CD8-positive, alpha-beta memory T cell (primary cell): ENCODE measurements around the gene SOX5. TPM values are rescaled to one million over a fixed set of nuclear protein-coding genes. Genes with fewer than 3 reads are reported as not detected.

Experiments
- CTCF ChIA-PET: fragments of 350-600 bp; sonication (Branson Sonifier 250); formaldehyde crosslinking; loops from one replicate; lab custom pipeline; 2021; ENCODE audit warnings: antibody characterized with exemption; lab: Charles Lee
- POLR2A ChIA-PET: fragments of 350-600 bp; sonication (Branson Sonifier 250); formaldehyde crosslinking; loops from one replicate; lab custom pipeline; 2021; ENCODE audit warnings: antibody characterized with exemption; lab: Charles Lee
- DNase-seq, 5 donors: peaks; one replicate each; pipeline versions ENCODE4 v3.0.0 to v3.0.0-alpha.2; 2020 to 2022; ENCODE audit warnings: mixed read lengths in 1 of 5
- H3K27ac ChIP-seq: one replicate; pipeline ENCODE4 v1.7.0; 2013; ENCODE audit warnings: low read depth, mild to moderate bottlenecking, low read length, moderate library complexity
- H3K27me3 ChIP-seq: 2 replicates; pipeline ENCODE4 v1.7.0; 2013; ENCODE audit warnings: low read length, mild to moderate bottlenecking; ENCODE audit not compliant: insufficient read depth, poor library complexity, severe bottlenecking
- H3K36me3 ChIP-seq: 2 replicates; pipeline ENCODE4 v1.7.0; 2013; ENCODE audit warnings: mild to moderate bottlenecking, low read length, moderate library complexity; ENCODE audit not compliant: insufficient read depth
- H3K4me1 ChIP-seq: 2 replicates; pipeline ENCODE4 v1.7.0; 2013; ENCODE audit warnings: mild to moderate bottlenecking, low read length, moderate library complexity; ENCODE audit not compliant: insufficient read depth
- H3K4me3 ChIP-seq: 2 replicates; pipeline ENCODE4 v1.7.0; 2013; ENCODE audit warnings: mild to moderate bottlenecking, low read length
- H3K9me3 ChIP-seq: 2 replicates; pipeline ENCODE4 v1.7.0; 2013; ENCODE audit warnings: mild to moderate bottlenecking, low read length
- H3K27ac Mint-ChIP-seq, 8 donors: one replicate each; pipeline ENCODE4 v1.8.0; 2020 to 2021; ENCODE audit warnings: mixed read lengths in 8 of 8, mild to moderate bottlenecking in 6 of 8, inconsistent platforms in 3 of 8, moderate library complexity in 3 of 8
- H3K27me3 Mint-ChIP-seq, 2 donors: one replicate each; pipeline ENCODE4 v1.8.0; 2020 to 2021; ENCODE audit warnings: mixed read lengths in 2 of 2, mild to moderate bottlenecking in 1 of 2, moderate library complexity in 1 of 2
- H3K36me3 Mint-ChIP-seq, 3 donors: one replicate each; pipeline ENCODE4 v1.8.0; 2020 to 2021; ENCODE audit warnings: mixed read lengths in 3 of 3, inconsistent platforms in 1 of 3, mild to moderate bottlenecking in 1 of 3
- H3K4me1 Mint-ChIP-seq, 3 donors: one replicate each; pipeline ENCODE4 v1.8.0; 2020 to 2021; ENCODE audit warnings: mixed read lengths in 3 of 3, inconsistent platforms in 1 of 3, mild to moderate bottlenecking in 1 of 3
- H3K4me3 Mint-ChIP-seq, 7 donors: one replicate each; pipeline ENCODE4 v1.8.0; 2020 to 2021; ENCODE audit warnings: mixed read lengths in 7 of 7, mild to moderate bottlenecking in 6 of 7, moderate library complexity in 4 of 7, inconsistent platforms in 2 of 7
- H3K9me3 Mint-ChIP-seq, 5 donors: one replicate each; pipeline ENCODE4 v1.8.0; 2020 to 2022; ENCODE audit warnings: mixed read lengths in 5 of 5, mild to moderate bottlenecking in 3 of 5, moderate library complexity in 2 of 5, inconsistent platforms in 1 of 5
- polyA plus RNA-seq: library from polyadenylated mRNA; unstranded; fragments of 300-500 nt; fragmentation: Illumina TruSeq; gene quantifications from one replicate; pipeline ENCODE4 v1.2.3, GENCODE V29; 2021
- total RNA-seq, 2 experiments: library from RNA; stranded (reverse); gene quantifications; one replicate each; pipeline ENCODE4 v1.2.3, GENCODE V29; 2021

Gene SOX5
- total and polyA plus RNA-seq, 3 experiments from 2014 or later, result 0.13 to 0.18 TPM; not detected in 1

DNA sequence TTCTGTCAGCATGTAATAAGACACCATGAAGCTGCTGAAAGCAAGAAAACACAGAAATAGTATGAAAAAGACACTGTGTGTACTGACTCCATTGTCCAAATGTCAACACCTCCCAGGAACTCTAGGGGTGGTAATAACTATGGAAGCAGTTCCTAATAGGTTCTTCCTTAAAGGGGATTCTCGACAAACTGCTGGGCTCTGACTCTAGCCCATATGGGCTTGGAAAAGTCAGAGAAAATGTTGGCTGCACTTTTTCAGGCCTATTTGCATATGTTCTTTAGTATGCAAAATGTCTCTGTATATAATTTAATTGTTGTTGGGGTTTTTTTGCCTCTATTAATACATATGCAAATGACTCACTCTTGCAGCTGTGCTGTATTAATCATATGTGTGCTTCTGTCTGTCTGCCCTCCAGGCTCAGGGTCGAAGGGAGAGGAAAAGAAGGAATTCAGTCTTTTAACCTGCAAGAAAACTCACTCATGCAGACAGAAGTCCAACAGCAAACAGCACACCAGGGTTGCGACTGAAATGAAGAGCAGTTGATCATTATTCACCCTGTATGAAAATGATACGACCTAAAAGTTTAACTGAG is 317.6 kb downstream of the SOX5 start:
- DNase-seq, result no peak
- Histone ChIP-seq H3K4me1 (no peaks in the 10 kb centered on the region), H3K4me3 (no peak overlapping the region), H3K27me3 (no peaks in the 10 kb centered on the region), H3K9me3 (no peaks in the 10 kb centered on the region), H3K36me3 (no peaks in the 10 kb centered on the region), H3K27ac (no peak overlapping the region)
- Mint-ChIP-seq H3K9me3 (peaks cover 0 to 6% (median 0%) of the 10 kb centered on the region in 5 donors), H3K27ac (no peak overlapping the region), H3K4me3 (no peak overlapping the region), H3K36me3 (no peaks in the 10 kb centered on the region), H3K4me1 (no peaks in the 10 kb centered on the region), H3K27me3 (no peaks in the 10 kb centered on the region)
- ChIA-PET CTCF (no interaction called here), POLR2A (no interaction called here)

DNA sequence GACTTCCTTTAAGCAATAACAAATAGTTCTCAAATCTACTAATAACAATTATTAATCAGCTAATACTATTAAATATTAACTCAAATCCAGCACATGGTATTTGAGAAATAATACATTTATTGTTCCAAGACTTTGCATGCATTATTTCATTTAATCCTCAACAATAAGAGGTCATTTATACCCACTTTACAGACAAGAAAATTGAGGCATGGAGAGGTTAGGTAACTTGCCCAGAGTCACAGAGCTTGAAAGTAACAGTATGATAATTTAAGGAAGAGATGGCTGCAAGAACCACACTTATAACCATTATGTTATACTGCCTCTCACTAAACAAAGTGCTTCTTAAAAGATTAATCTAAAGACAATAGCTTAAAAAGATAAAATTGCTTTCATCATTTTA is 318.9 kb downstream of the SOX5 start:
- ChIA-PET CTCF (no interaction called here), POLR2A (no interaction called here)
- no peak overlapping the region for H3K27ac ChIP-seq
- H3K4me1 ChIP-seq, result no peaks in the 10 kb centered on the region
- Mint-ChIP-seq H3K36me3 (no peaks in the 10 kb centered on the region), H3K27me3 (no peaks in the 10 kb centered on the region), H3K9me3 (peaks cover 0 to 9% (median 0%) of the 10 kb centered on the region in 5 donors), H3K27ac (no peak overlapping the region), H3K4me3 (no peak overlapping the region), H3K4me1 (no peaks in the 10 kb centered on the region)
- no peaks in the 10 kb centered on the region for H3K27me3 ChIP-seq
- no peaks in the 10 kb centered on the region for H3K9me3 ChIP-seq
- no peak overlapping the region for H3K4me3 ChIP-seq
- no peaks in the 10 kb centered on the region for H3K36me3 ChIP-seq
- no peak for DNase-seq

DNA sequence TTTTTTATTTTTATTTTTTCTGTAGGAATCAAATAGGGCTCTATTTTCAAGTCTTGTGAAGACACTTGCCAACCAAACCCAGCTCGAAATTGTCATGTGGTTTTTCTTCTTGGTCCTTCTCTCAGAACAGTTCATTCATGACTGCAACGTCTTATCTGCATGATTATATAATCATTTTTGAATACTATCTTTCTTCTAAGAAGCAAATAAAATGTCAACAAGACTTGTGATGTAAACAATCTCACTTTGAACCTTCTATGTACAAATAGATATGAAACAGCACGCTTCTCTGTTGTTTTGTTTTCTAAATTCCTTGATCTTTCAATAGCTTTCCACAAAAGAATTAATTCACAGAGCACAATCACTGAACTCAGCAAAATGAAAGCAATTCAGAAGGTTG is 320.7 kb downstream of the SOX5 start:
- no peak for DNase-seq
- Histone ChIP-seq H3K4me1 (no peaks in the 10 kb centered on the region), H3K36me3 (no peaks in the 10 kb centered on the region), H3K27me3 (no peaks in the 10 kb centered on the region), H3K27ac (no peak overlapping the region), H3K9me3 (no peaks in the 10 kb centered on the region), H3K4me3 (no peak overlapping the region)
- Mint-ChIP-seq H3K36me3 (no peaks in the 10 kb centered on the region), H3K4me3 (no peak overlapping the region), H3K4me1 (no peaks in the 10 kb centered on the region), H3K27ac (no peak overlapping the region), H3K9me3 (peaks cover 0 to 13% (median 0%) of the 10 kb centered on the region in 5 donors), H3K27me3 (no peaks in the 10 kb centered on the region)
- ChIA-PET POLR2A (no interaction called here), CTCF (no interaction called here)

DNA sequence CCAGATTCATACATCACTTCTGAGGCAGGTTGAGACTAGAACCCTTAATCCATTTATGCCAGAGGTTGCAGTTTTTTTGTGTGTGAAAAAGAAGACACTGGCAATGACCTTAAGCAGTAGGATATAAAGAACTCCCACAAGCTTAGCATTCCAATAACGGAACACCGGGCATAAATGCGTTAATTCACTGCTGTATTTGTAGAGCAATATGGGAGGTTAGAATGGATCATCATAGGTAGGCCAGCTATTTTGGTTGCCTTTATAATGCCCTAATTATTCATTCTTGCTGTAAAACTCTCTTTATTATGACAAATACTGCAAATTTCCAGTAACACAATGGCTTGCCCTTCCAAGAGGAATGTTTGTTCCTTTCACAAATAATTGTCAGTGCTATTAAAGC is 322.7 kb downstream of the SOX5 start:
- Histone ChIP-seq H3K27me3 (no peaks in the 10 kb centered on the region), H3K9me3 (no peaks in the 10 kb centered on the region), H3K36me3 (no peaks in the 10 kb centered on the region), H3K4me1 (no peaks in the 10 kb centered on the region), H3K27ac (no peak overlapping the region), H3K4me3 (no peak overlapping the region)
- H3K9me3 Mint-ChIP-seq, result peaks cover 0 to 16% (median 0%) of the 10 kb centered on the region in 5 donors
- ChIA-PET CTCF (no interaction called here), POLR2A (no interaction called here)
- no peak overlapping the region for H3K4me3 Mint-ChIP-seq
- no peaks in the 10 kb centered on the region for H3K27me3 Mint-ChIP-seq
- H3K36me3 Mint-ChIP-seq, result no peaks in the 10 kb centered on the region
- no peaks in the 10 kb centered on the region for H3K4me1 Mint-ChIP-seq
- DNase-seq, result no peak
- no peak overlapping the region for H3K27ac Mint-ChIP-seq

DNA sequence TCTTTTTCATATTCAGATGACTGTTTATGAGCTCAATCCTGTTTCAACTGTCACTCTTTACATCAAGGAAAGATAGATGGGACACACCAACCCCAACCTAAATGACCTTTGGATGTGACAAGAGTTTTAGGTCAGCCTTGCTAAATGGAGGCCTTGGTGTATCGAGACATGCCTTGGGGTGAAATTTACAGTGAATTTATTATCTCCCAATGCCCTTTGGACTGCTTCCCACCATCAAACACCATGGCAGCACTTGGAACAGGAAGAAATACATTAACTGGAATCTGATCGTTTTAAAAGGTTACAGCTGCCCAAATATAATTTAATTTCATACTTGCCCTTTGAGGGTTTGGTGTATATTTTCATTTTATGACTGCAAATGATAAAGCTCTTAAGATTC is 327.6 kb downstream of the SOX5 start:
- H3K9me3 ChIP-seq, result no peaks in the 10 kb centered on the region
- Mint-ChIP-seq H3K4me1 (no peaks in the 10 kb centered on the region), H3K36me3 (no peaks in the 10 kb centered on the region), H3K27me3 (no peaks in the 10 kb centered on the region), H3K4me3 (no peak overlapping the region), H3K9me3 (peaks cover 0 to 14% (median 0%) of the 10 kb centered on the region in 5 donors), H3K27ac (no peak overlapping the region)
- no peaks in the 10 kb centered on the region for H3K27me3 ChIP-seq
- ChIA-PET POLR2A (no interaction called here), CTCF (no interaction called here)
- no peaks in the 10 kb centered on the region for H3K36me3 ChIP-seq
- no peak overlapping the region for H3K4me3 ChIP-seq
- H3K27ac ChIP-seq, result no peak overlapping the region
- no peaks in the 10 kb centered on the region for H3K4me1 ChIP-seq
- DNase-seq, result no peak

DNA sequence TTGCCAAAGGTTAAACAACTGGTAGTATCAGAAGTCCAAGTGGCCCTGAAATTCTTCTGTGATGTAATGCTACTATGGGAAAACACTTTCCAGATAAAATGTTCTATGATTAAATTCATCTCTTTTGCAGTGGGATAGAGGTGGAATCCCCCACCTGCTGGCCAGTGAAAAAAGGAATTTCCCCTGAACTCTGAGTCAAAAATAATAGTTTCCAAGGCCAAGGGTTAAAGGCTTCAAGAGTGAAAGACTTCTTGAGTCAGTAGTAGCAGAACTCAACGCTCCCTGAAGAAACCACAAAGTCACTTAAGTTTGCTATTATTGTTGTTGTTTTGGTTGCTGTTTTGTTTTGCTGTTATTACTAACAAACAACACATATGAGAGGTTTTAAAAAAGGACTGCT is 330.8 kb downstream of the SOX5 start:
- Histone ChIP-seq H3K4me3 (no peak overlapping the region), H3K36me3 (no peaks in the 10 kb centered on the region), H3K4me1 (no peaks in the 10 kb centered on the region), H3K27me3 (no peaks in the 10 kb centered on the region), H3K27ac (no peak overlapping the region), H3K9me3 (no peaks in the 10 kb centered on the region)
- DNase-seq, result no peak
- H3K27ac Mint-ChIP-seq, result no peak overlapping the region
- peaks cover 0 to 12% (median 0%) of the 10 kb centered on the region in 5 donors for H3K9me3 Mint-ChIP-seq
- H3K4me3 Mint-ChIP-seq, result no peak overlapping the region
- H3K27me3 Mint-ChIP-seq, result no peaks in the 10 kb centered on the region
- POLR2A ChIA-PET, result no interaction called here
- no peaks in the 10 kb centered on the region for H3K4me1 Mint-ChIP-seq
- CTCF ChIA-PET, result no interaction called here
- H3K36me3 Mint-ChIP-seq, result no peaks in the 10 kb centered on the region

DNA sequence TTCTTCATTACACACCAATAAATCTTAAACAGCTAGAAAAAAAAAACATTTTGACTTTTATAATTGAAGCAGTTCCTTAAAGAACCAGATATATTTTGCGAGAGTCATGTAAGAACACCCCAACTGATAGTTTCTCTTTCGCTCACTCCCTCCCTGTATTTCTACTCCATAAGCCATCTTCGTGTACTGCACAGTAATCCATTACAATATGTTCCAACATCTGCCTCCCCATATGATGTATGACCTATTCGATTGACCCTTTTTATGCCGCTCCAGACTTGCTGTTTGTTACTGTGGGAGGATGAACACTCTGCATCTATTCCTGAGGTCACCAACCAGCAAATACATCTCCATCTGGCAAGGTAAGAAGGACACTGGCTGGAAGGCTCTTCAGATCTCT is 331.7 kb downstream of the SOX5 start:
- ChIA-PET CTCF (interaction anchor here (0.7 kb wide), 1 partner anchor 8 kb away, joined by 3 read pairs; no protein-coding TSS in a partner anchor), POLR2A (no interaction called here)
- H3K27me3 Mint-ChIP-seq, result no peaks in the 10 kb centered on the region

DNA sequence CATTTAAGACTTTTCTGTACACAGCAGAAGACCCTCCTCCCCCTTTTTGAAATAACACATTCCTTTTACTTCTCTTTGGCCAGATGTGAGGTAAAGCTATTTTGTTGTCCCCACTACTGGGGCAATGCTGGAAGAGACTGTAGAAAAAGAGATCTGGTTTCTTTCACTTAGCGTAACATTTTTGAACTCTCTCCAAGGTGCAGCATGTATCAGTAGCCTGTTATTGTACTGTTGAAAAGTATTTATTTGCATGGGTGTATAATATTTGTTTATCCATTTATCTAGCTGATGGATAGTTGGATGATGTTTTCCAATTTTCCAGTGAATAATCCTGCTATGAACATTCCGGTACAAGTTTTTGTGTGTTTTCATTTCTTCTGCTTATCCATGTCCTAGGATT is 335.2 kb downstream of the SOX5 start:
- CTCF ChIA-PET, result no interaction called here
- Mint-ChIP-seq H3K9me3 (peaks cover 0 to 15% (median 0%) of the 10 kb centered on the region in 5 donors), H3K4me1 (no peaks in the 10 kb centered on the region), H3K27me3 (no peaks in the 10 kb centered on the region), H3K4me3 (no peak overlapping the region), H3K27ac (no peak overlapping the region), H3K36me3 (no peaks in the 10 kb centered on the region)
- DNase-seq, result no peak
- Histone ChIP-seq H3K36me3 (no peaks in the 10 kb centered on the region), H3K27me3 (no peaks in the 10 kb centered on the region), H3K27ac (no peak overlapping the region), H3K4me3 (no peak overlapping the region), H3K9me3 (no peaks in the 10 kb centered on the region), H3K4me1 (no peaks in the 10 kb centered on the region)
- POLR2A ChIA-PET, result no interaction called here

More for the DNA sequence above, 331.7 kb downstream of the SOX5 start:
- no peaks in the 10 kb centered on the region for H3K9me3 ChIP-seq
- no peak overlapping the region for H3K27ac ChIP-seq
- Mint-ChIP-seq H3K4me1 (no peaks in the 10 kb centered on the region), H3K9me3 (peaks cover 0 to 15% (median 0%) of the 10 kb centered on the region in 5 donors), H3K36me3 (no peaks in the 10 kb centered on the region), H3K27ac (no peak overlapping the region), H3K4me3 (no peak overlapping the region)
- H3K27me3 ChIP-seq, result no peaks in the 10 kb centered on the region
- no peaks in the 10 kb centered on the region for H3K36me3 ChIP-seq
- no peaks in the 10 kb centered on the region for H3K4me1 ChIP-seq
- DNase-seq, result no peak
- no peak overlapping the region for H3K4me3 ChIP-seq
